Measurements from ENCODE around the gene MOCOS. TPM values are rescaled to one million over a fixed set of nuclear protein-coding genes. Genes with fewer than 3 reads are reported as not detected.

The MOCOS gene
- total RNA-seq, 1 donor from 2014 or later = 1.3 TPM

- TF ChIP-seq CTCF (IDR thresholded peaks at IDR 0.05; ENCODE audit: partially characterized antibody, unreplicated experiment) = no peak
- peaks cover 15% of the 10 kb centered on the region for H3K4me1 Mint-ChIP-seq (ENCODE audit: low read depth, unreplicated experiment)
- peaks cover 42% of the 10 kb centered on the region for H3K36me3 Mint-ChIP-seq (ENCODE audit: unreplicated experiment)
- peaks cover 11% of the 10 kb centered on the region for H3K9me3 Mint-ChIP-seq (ENCODE audit: unreplicated experiment)
- no peak overlapping the region for H3K27ac Mint-ChIP-seq (ENCODE audit: unreplicated experiment)
- H3K27me3 Mint-ChIP-seq (ENCODE audit: unreplicated experiment) = peaks cover 2% of the 10 kb centered on the region
- DNase-seq = no peak
- H3K4me3 Mint-ChIP-seq (ENCODE audit: unreplicated experiment) = no peak overlapping the region
Observed at GRCh38 chr18:36247036-36247435, 59.7 kb downstream of the MOCOS start.

GRCh38 chr18:36249392-36249791, 62.1 kb downstream of the MOCOS start:
- H3K27me3 Mint-ChIP-seq (ENCODE audit: unreplicated experiment) = peaks cover 3% of the 10 kb centered on the region

GRCh38 chr18:36250827-36251226, 63.5 kb downstream of the MOCOS start:
- no peak overlapping the region for H3K27ac Mint-ChIP-seq (ENCODE audit: unreplicated experiment)
- H3K27me3 Mint-ChIP-seq (ENCODE audit: unreplicated experiment) = peaks cover 3% of the 10 kb centered on the region
- peaks cover 9% of the 10 kb centered on the region for H3K9me3 Mint-ChIP-seq (ENCODE audit: unreplicated experiment)
- no peak overlapping the region for H3K4me3 Mint-ChIP-seq (ENCODE audit: unreplicated experiment)
- H3K36me3 Mint-ChIP-seq (ENCODE audit: unreplicated experiment) = peaks cover 27% of the 10 kb centered on the region
- H3K4me1 Mint-ChIP-seq (ENCODE audit: low read depth, unreplicated experiment) = peaks cover 16% of the 10 kb centered on the region
- no peak for DNase-seq
- no peak for TF ChIP-seq CTCF (IDR thresholded peaks at IDR 0.05; ENCODE audit: partially characterized antibody, unreplicated experiment)

More at GRCh38 chr18:36249392-36249791, 62.1 kb downstream of the MOCOS start:
- peak overlapping the region; percentile 56 for H3K4me3 Mint-ChIP-seq (ENCODE audit: unreplicated experiment)
- no peak overlapping the region for H3K27ac Mint-ChIP-seq (ENCODE audit: unreplicated experiment)
- no peak for DNase-seq
- peaks cover 31% of the 10 kb centered on the region for H3K36me3 Mint-ChIP-seq (ENCODE audit: unreplicated experiment)
- no peak for TF ChIP-seq CTCF (IDR thresholded peaks at IDR 0.05; ENCODE audit: partially characterized antibody, unreplicated experiment)
- peaks cover 16% of the 10 kb centered on the region for H3K4me1 Mint-ChIP-seq (ENCODE audit: low read depth, unreplicated experiment)
- peaks cover 9% of the 10 kb centered on the region for H3K9me3 Mint-ChIP-seq (ENCODE audit: unreplicated experiment)

- H3K36me3 Mint-ChIP-seq (ENCODE audit: unreplicated experiment) = no peaks in the 10 kb centered on the region
- TF ChIP-seq CTCF (IDR thresholded peaks at IDR 0.05; ENCODE audit: partially characterized antibody, unreplicated experiment) = no peak
- no peak overlapping the region for H3K4me3 Mint-ChIP-seq (ENCODE audit: unreplicated experiment)
- peaks cover 1% of the 10 kb centered on the region for H3K27me3 Mint-ChIP-seq (ENCODE audit: unreplicated experiment)
- H3K9me3 Mint-ChIP-seq (ENCODE audit: unreplicated experiment) = peaks cover 2% of the 10 kb centered on the region
- no peak for DNase-seq
- H3K27ac Mint-ChIP-seq (ENCODE audit: unreplicated experiment) = no peak overlapping the region
- H3K4me1 Mint-ChIP-seq (ENCODE audit: low read depth, unreplicated experiment) = peaks cover 8% of the 10 kb centered on the region
Observed at GRCh38 chr18:36255072-36255698, 67.9 kb downstream of the MOCOS start.

- Mint-ChIP-seq H3K4me3 (ENCODE audit: unreplicated experiment) (no peak overlapping the region), H3K27me3 (ENCODE audit: unreplicated experiment) (peaks cover 1% of the 10 kb centered on the region), H3K27ac (ENCODE audit: unreplicated experiment) (no peak overlapping the region), H3K36me3 (ENCODE audit: unreplicated experiment) (no peaks in the 10 kb centered on the region), H3K9me3 (ENCODE audit: unreplicated experiment) (peaks cover under 1% of the 10 kb centered on the region), H3K4me1 (ENCODE audit: low read depth, unreplicated experiment) (peaks cover 4% of the 10 kb centered on the region)
- DNase-seq = no peak
- no peak for TF ChIP-seq CTCF (IDR thresholded peaks at IDR 0.05; ENCODE audit: partially characterized antibody, unreplicated experiment)
Observed at GRCh38 chr18:36256094-36256493, 68.8 kb downstream of the MOCOS start.
